PC-3 (cell line): ENCODE results near the gene CROT. TPM values are rescaled to one million over a fixed set of nuclear protein-coding genes. Genes with fewer than 3 reads are reported as not detected.

Experiments used
- ATAC-seq: fragments of 200-7000 bp; cut with Tn5 transposase; 2 replicates; pipeline ENCODE4 v1.9.1; 2020; ENCODE audit warnings: mild to moderate bottlenecking, moderate library complexity
- BruUV-seq: library from RNA; stranded (reverse); fragments of 400-500 nt; replicated peaks from 2 replicates; lab custom pipeline; 2021; lab: Mats Ljungman, UMichigan
- CTCF ChIA-PET: fragments of 300-600 bp; sonication (Branson Sonifier 250); formaldehyde crosslinking; loops from one replicate; lab custom pipeline; 2022; ENCODE audit warnings: antibody characterized with exemption; lab: Charles Lee
- POLR2A ChIA-PET: fragments of 300-600 bp; sonication (Branson Sonifier 250); formaldehyde crosslinking; loops from one replicate; lab custom pipeline; 2022; ENCODE audit warnings: antibody characterized with exemption; ENCODE audit not compliant: unreplicated experiment; lab: Charles Lee
- DNase-seq: peaks from one replicate; pipeline ENCODE4 v3.0.0-alpha.2; 2015
- H2AFZ ChIP-seq: fragments of 300-600 bp; sonication (generic); 2 replicates; pipeline ENCODE4 v1.6.0; 2016; ENCODE audit warnings: antibody characterized with exemption, low read length
- H3F3A ChIP-seq: fragments of 300-600 bp; sonication (generic); one replicate; pipeline ENCODE4 v1.6.0; 2017; ENCODE audit warnings: antibody characterized with exemption, low read length, control low read depth, mild to moderate bottlenecking; ENCODE audit not compliant: unreplicated experiment
- H3K27ac ChIP-seq: fragments of 300-600 bp; sonication (generic); 2 replicates; pipeline ENCODE4 v1.5.1; 2016; ENCODE audit warnings: mild to moderate bottlenecking, low read length
- H3K27me3 ChIP-seq: fragments of 300-600 bp; sonication (generic); 2 replicates; pipeline ENCODE4 v1.6.1; 2016; ENCODE audit warnings: low read length, mixed read lengths
- H3K36me3 ChIP-seq: fragments of 300-600 bp; sonication (generic); 2 replicates; pipeline ENCODE4 v1.6.1; 2016; ENCODE audit warnings: low read depth, mixed run types, low read length, mixed read lengths
- H3K4me1 ChIP-seq: fragments of 300-600 bp; sonication (generic); 2 replicates; pipeline ENCODE4 v1.5.1; 2016; ENCODE audit warnings: low read length; ENCODE audit not compliant: insufficient read depth
- H3K4me2 ChIP-seq: fragments of 300-600 bp; sonication (generic); 2 replicates; pipeline ENCODE4 v1.6.0; 2016; ENCODE audit warnings: low read length
- H3K4me3 ChIP-seq: fragments of 300-600 bp; sonication (generic); 2 replicates; pipeline ENCODE4 v1.5.1; 2016; ENCODE audit warnings: mild to moderate bottlenecking, low read length, mixed read lengths
- H3K79me2 ChIP-seq: fragments of 300-600 bp; sonication (generic); 2 replicates; pipeline ENCODE4 v1.6.1; 2017; ENCODE audit warnings: low read length, mixed read lengths
- H3K9ac ChIP-seq: fragments of 300-600 bp; sonication (generic); 2 replicates; pipeline ENCODE4 v1.6.0; 2016; ENCODE audit warnings: mild to moderate bottlenecking, low read length
- H3K9me2 ChIP-seq: fragments of 300-600 bp; sonication (generic); replicated peaks from 2 replicates; pipeline ENCODE4 v1.6.1; 2016; ENCODE audit warnings: mixed run types, low read length, mixed read lengths
- H3K9me3 ChIP-seq: fragments of 300-600 bp; sonication (generic); 2 replicates; pipeline ENCODE4 v1.6.1; 2016; ENCODE audit warnings: low read length, mixed read lengths
- H4K20me1 ChIP-seq: fragments of 300-600 bp; sonication (generic); 2 replicates; pipeline ENCODE4 v1.6.1; 2016; ENCODE audit warnings: low read length, mixed read lengths
- CTCF ChIP-seq: fragments of 300-600 bp; sonication (generic); conservative IDR thresholded peaks from 2 replicates; pipeline ENCODE4 v1.5.1; 2017; ENCODE audit warnings: antibody characterized with exemption, low read depth, mild to moderate bottlenecking, low read length
- EZH2 ChIP-seq: fragments of 300-600 bp; sonication (generic); IDR thresholded peaks from one replicate; pipeline ENCODE4 v1.6.1; 2017; ENCODE audit warnings: antibody characterized with exemption, mild to moderate bottlenecking, low read length; ENCODE audit not compliant: unreplicated experiment
- EZH2phosphoT487 ChIP-seq: fragments of 300-600 bp; sonication (generic); IDR thresholded peaks from 2 replicates; pipeline ENCODE4 v1.6.1; 2018; ENCODE audit warnings: mild to moderate bottlenecking, antibody characterized with exemption, low read length, borderline replicate concordance
- intact Hi-C: fragments of 100-400 bp; cut with micrococcal nuclease; formaldehyde crosslinking; loops from 2 replicates; pipeline ENCODE4 v1.9.0; 2023
- total RNA-seq: library from RNA; depleted of rRNA; stranded (reverse); fragments of >200 nt; gene quantifications from 2 replicates; pipeline ENCODE4 v1.2.3, GENCODE V29; 2014

Gene CROT
- total RNA-seq, 1 experiment from 2014 or later, result 6.9 TPM

GRCh38 chr7:87416682-87417587 lies 71.5 kb downstream of the CROT start:
- POLR2A ChIA-PET, result interaction anchor here (0.6 kb wide), 1 partner anchor 58 kb away, joined by 3 read pairs; no protein-coding TSS in a partner anchor
- intact Hi-C loops, result loop anchor here (1.0 kb wide), 1 partner anchor 105 kb away; no protein-coding TSS in a partner anchor
- H3F3A ChIP-seq, result no peaks in the 10 kb centered on the region
- H3K9me3 ChIP-seq, result no peaks in the 10 kb centered on the region
- no peak overlapping the region for H3K9ac ChIP-seq
- no peak overlapping the region for H3K4me3 ChIP-seq
- no peaks in the 10 kb centered on the region for H3K9me2 ChIP-seq
- H3K79me2 ChIP-seq, result no peaks in the 10 kb centered on the region
- CTCF ChIA-PET, result interaction anchor here (1.4 kb wide), 1 partner anchor 105 kb away, joined by 6 read pairs; no protein-coding TSS in a partner anchor
- no peaks in the 10 kb centered on the region for H3K36me3 ChIP-seq
- TF ChIP-seq CTCF (peak; percentile 87), EZH2phosphoT487 (no peak), EZH2 (no peak)
- H2AFZ ChIP-seq, result no peak overlapping the region
- no peak overlapping the region for H3K27ac ChIP-seq
- 0 out of 2 replicates have a peak, but pooled peaks have one; percentile 11 for ATAC-seq
- BruUV-seq, result no TSS peak
- H3K27me3 ChIP-seq, result 0 out of 2 replicates have a peak, but pooled peaks cover 7% of the 10 kb centered on the region
- H3K4me2 ChIP-seq, result no peak overlapping the region
- H3K4me1 ChIP-seq, result peaks cover 25% of the 10 kb centered on the region
- H4K20me1 ChIP-seq, result no peaks in the 10 kb centered on the region
- peak; percentile 85 for DNase-seq

- no peaks in the 10 kb centered on the region for H3F3A ChIP-seq
- no peaks in the 10 kb centered on the region for H4K20me1 ChIP-seq
- no peak overlapping the region for H3K4me2 ChIP-seq
- ATAC-seq (no peak), DNase-seq (no peak)
- peaks cover 36% of the 10 kb centered on the region for H3K27me3 ChIP-seq
- H3K9me2 ChIP-seq, result no peaks in the 10 kb centered on the region
- H3K9me3 ChIP-seq, result no peaks in the 10 kb centered on the region
- TF ChIP-seq CTCF (no peak), EZH2phosphoT487 (no peak), EZH2 (no peak)
- no peak overlapping the region for H3K27ac ChIP-seq
- ChIA-PET POLR2A (no interaction called here), CTCF (no interaction called here)
- H3K79me2 ChIP-seq, result no peaks in the 10 kb centered on the region
- no peak overlapping the region for H3K4me3 ChIP-seq
- H3K36me3 ChIP-seq, result no peaks in the 10 kb centered on the region
- intact Hi-C loops, result loop anchor here (5.0 to 10.0 kb wide), 2 partner anchors 87 to 465 kb away; no protein-coding TSS in a partner anchor
- no peak overlapping the region for H2AFZ ChIP-seq
- H3K4me1 ChIP-seq, result no peaks in the 10 kb centered on the region
- no TSS peak for BruUV-seq
- no peak overlapping the region for H3K9ac ChIP-seq
Observed at GRCh38 chr7:87420173-87420572, 74.7 kb downstream of the CROT start.
